ENCODE results near the gene IGFBP5.

GRCh38 chr2:216730871-216731270, 35.5 kb upstream of the IGFBP5 start:
- TF ChIP-seq EZH2 (IDR thresholded peaks at IDR 0.05) (no peak), POLR2AphosphoS5 (IDR thresholded peaks at IDR 0.05; ENCODE audit: borderline replicate concordance, low read depth, low read length) (no peak), FOXP2 (optimal IDR thresholded peaks at IDR 0.05; ENCODE audit: control extremely low read depth, extremely low read length, insufficient read depth) (no peak)

All from SK-N-MC (cell line).